GM18498 (cell line): Measurements from ENCODE around the gene CDHR2.
"Not testable (repeated sequence)": the region's sequence is repeated elsewhere in the genome, so short reads cannot be mapped to it uniquely, and the experiment has no call there.

Experiments used
- ATAC-seq: cut with Tn5 transposase; IDR thresholded peaks from one replicate; pipeline ENCODE4 v1.9.1; 2021; ENCODE audit warnings: mild to moderate bottlenecking, moderate library complexity; ENCODE audit not compliant: unreplicated experiment

Gene CDHR2

GRCh38 chr5:176541338-176542134 is 7.6 kb upstream of the CDHR2 start:
- no peak for ATAC-seq

- no peak for ATAC-seq
Measured at GRCh38 chr5:176542135-176542595, 7.0 kb upstream of the CDHR2 start.

GRCh38 chr5:176542596-176543427 is 6.3 kb upstream of the CDHR2 start:
- peak; percentile 58 for ATAC-seq

GRCh38 chr5:176543428-176544182 is 5.5 kb upstream of the CDHR2 start:
- peak; percentile 77 for ATAC-seq

- no peak for ATAC-seq
Measured at GRCh38 chr5:176545388-176545736, 3.8 kb upstream of the CDHR2 start.

- ATAC-seq: no peak
Measured at GRCh38 chr5:176545737-176546509, 3.2 kb upstream of the CDHR2 start.

GRCh38 chr5:176547802-176548201 is 1.3 kb upstream of the CDHR2 start:
- no peak for ATAC-seq

GRCh38 chr5:176549871-176550270 is 729 bp downstream of the CDHR2 start:
- ATAC-seq: no peak

- no peak for ATAC-seq
Measured at GRCh38 chr5:176550275-176550831, 1.2 kb downstream of the CDHR2 start.

- not testable (repeated sequence) for ATAC-seq
Measured at GRCh38 chr5:176550937-176551336, 1.8 kb downstream of the CDHR2 start.

GRCh38 chr5:176552332-176552869 is 3.3 kb downstream of the CDHR2 start:
- no peak for ATAC-seq

GRCh38 chr5:176553260-176554085 is 4.3 kb downstream of the CDHR2 start:
- no peak for ATAC-seq

GRCh38 chr5:176557846-176558245 is 8.7 kb downstream of the CDHR2 start:
- ATAC-seq: no peak

- ATAC-seq: no peak
Measured at GRCh38 chr5:176559683-176560082, 10.5 kb downstream of the CDHR2 start.

GRCh38 chr5:176560364-176560763 is 11.2 kb downstream of the CDHR2 start:
- ATAC-seq: no peak

- no peak for ATAC-seq
Measured at GRCh38 chr5:176561259-176561658, 12.1 kb downstream of the CDHR2 start.

- ATAC-seq: no peak
Measured at GRCh38 chr5:176562189-176562588, 13.0 kb downstream of the CDHR2 start.

GRCh38 chr5:176564002-176564401 is 14.9 kb downstream of the CDHR2 start:
- ATAC-seq: no peak

- ATAC-seq: no peak
Measured at GRCh38 chr5:176565760-176566288, 16.7 kb downstream of the CDHR2 start.
